IMR-90 (cell line): Measurements from ENCODE around the gene CCNI2. TPM values are rescaled to one million over a fixed set of nuclear protein-coding genes. Genes with fewer than 3 reads are reported as not detected.
A peak's percentile ranks its signal among the peaks of the same experiment; 100 is the strongest.

Source experiments
- ATAC-seq: fragments of 200-7000 bp; cut with Tn5 transposase; 2 replicates; pipeline ENCODE4 v1.9.1; 2020; ENCODE audit warnings: low read depth, mild to moderate bottlenecking, moderate library complexity
- BruUV-seq: library from RNA; stranded (reverse); fragments of 400-500 nt; replicated peaks from 2 replicates; lab custom pipeline; 2021; lab: Mats Ljungman, UMichigan
- CTCF ChIA-PET: fragments of 300-600 bp; formaldehyde crosslinking; extraction: SDS; loops from one replicate; lab custom pipeline; 2021; ENCODE audit warnings: antibody characterized with exemption; lab: Yijun Ruan, JAX
- POLR2A ChIA-PET: fragments of 300-600 bp; sonication (Branson Sonifier 250); formaldehyde crosslinking; loops from one replicate; lab custom pipeline; 2022; ENCODE audit warnings: antibody characterized with exemption; ENCODE audit not compliant: unreplicated experiment; lab: Charles Lee
- DNase-seq: peaks from one replicate; pipeline ENCODE4 v3.0.0; 2013
- H2AFZ ChIP-seq: replicated peaks from 2 replicates; pipeline ENCODE3; 2013; ENCODE audit warnings: low read length, mild to moderate bottlenecking; ENCODE audit not compliant: poor library complexity
- H2AK5ac ChIP-seq: 2 replicates; pipeline ENCODE4 v1.6.1; 2013; ENCODE audit warnings: low read depth, low read length, inconsistent platforms
- H2AK9ac ChIP-seq: replicated peaks from 2 replicates; pipeline ENCODE3; 2013; ENCODE audit warnings: mild to moderate bottlenecking, low read depth, low read length, moderate library complexity; ENCODE audit not compliant: poor library complexity
- H2BK120ac ChIP-seq: 2 replicates; pipeline ENCODE4 v1.6.1; 2013; ENCODE audit warnings: low read depth, low read length, inconsistent platforms
- H2BK15ac ChIP-seq: 3 replicates; pipeline ENCODE4 v1.6.1; 2013; ENCODE audit warnings: low read depth, low read length, inconsistent platforms
- H2BK20ac ChIP-seq: 2 replicates; pipeline ENCODE4 v1.6.1; 2013; ENCODE audit warnings: low read depth, mild to moderate bottlenecking, inconsistent platforms, low read length, moderate library complexity
- H2BK5ac ChIP-seq: 2 replicates; pipeline ENCODE4 v1.6.1; 2013; ENCODE audit warnings: mild to moderate bottlenecking, low read depth, low read length, inconsistent platforms; ENCODE audit not compliant: poor library complexity, severe bottlenecking
- H3K14ac ChIP-seq: replicated peaks from 2 replicates; pipeline ENCODE4 v1.6.1; 2013; ENCODE audit warnings: low read depth, low read length, inconsistent platforms
- H3K18ac ChIP-seq: 2 replicates; pipeline ENCODE4 v1.6.1; 2013; ENCODE audit warnings: low read depth, low read length, control low read depth
- H3K23ac ChIP-seq: 2 replicates; pipeline ENCODE4 v1.6.1; 2013; ENCODE audit warnings: low read depth, low read length, inconsistent platforms
- H3K27ac ChIP-seq: 2 replicates; pipeline ENCODE4 v1.5.1; 2013; ENCODE audit warnings: mild to moderate bottlenecking, control low read depth, low read length; ENCODE audit not compliant: insufficient read depth
- H3K27me3 ChIP-seq: 2 replicates; pipeline ENCODE4 v1.6.1; 2013; ENCODE audit warnings: low read length; ENCODE audit not compliant: control insufficient read depth, insufficient read depth
- H3K36me3 ChIP-seq: 2 replicates; pipeline ENCODE4 v1.6.1; 2013; ENCODE audit warnings: low read length, mixed read lengths; ENCODE audit not compliant: control insufficient read depth, insufficient read depth
- H3K4ac ChIP-seq: 2 replicates; pipeline ENCODE4 v1.6.1; 2013; ENCODE audit warnings: low read depth, low read length, inconsistent platforms
- H3K4me1 ChIP-seq: 2 replicates; pipeline ENCODE4 v1.6.1; 2013; ENCODE audit warnings: low read length, mixed read lengths; ENCODE audit not compliant: control insufficient read depth, insufficient read depth
- H3K4me2 ChIP-seq: 2 replicates; pipeline ENCODE4 v1.6.1; 2013; ENCODE audit warnings: low read depth, mild to moderate bottlenecking, control low read depth, low read length, moderate library complexity
- H3K4me3 ChIP-seq: 2 replicates; pipeline ENCODE4 v1.5.1; 2013; ENCODE audit warnings: low read depth, mild to moderate bottlenecking, control low read depth, low read length, moderate library complexity; ENCODE audit not compliant: insufficient read depth
- H3K56ac ChIP-seq: 2 replicates; pipeline ENCODE4 v1.6.1; 2013; ENCODE audit warnings: low read length, inconsistent platforms; ENCODE audit not compliant: insufficient read depth; ENCODE audit errors: extremely low read depth
- H3K79me1 ChIP-seq, 2 experiments: 2 replicates each; pipeline ENCODE4 v1.6.1; 2013; ENCODE audit warnings: low read length in 2 of 2, inconsistent platforms in 1 of 2, low read depth in 1 of 2
- H3K9ac ChIP-seq: 2 replicates; pipeline ENCODE4 v1.6.1; 2013; ENCODE audit warnings: low read depth, low read length, control low read depth
- H3K9me1 ChIP-seq: 2 replicates; pipeline ENCODE4 v1.6.1; 2013; ENCODE audit warnings: low read length, inconsistent platforms; ENCODE audit not compliant: insufficient read depth
- H3K9me3 ChIP-seq: 2 replicates; pipeline ENCODE4 v1.6.1; 2013; ENCODE audit warnings: low read length; ENCODE audit not compliant: control insufficient read depth, insufficient read depth
- H4K20me1 ChIP-seq: 2 replicates; pipeline ENCODE4 v1.6.1; 2013; ENCODE audit warnings: low read length, inconsistent platforms; ENCODE audit not compliant: insufficient read depth
- H4K5ac ChIP-seq: 2 replicates; pipeline ENCODE4 v1.6.1; 2013; ENCODE audit warnings: mild to moderate bottlenecking, low read depth, low read length, control low read depth
- H4K8ac ChIP-seq, 2 experiments: 2 replicates each; pipeline ENCODE4 v1.6.1; 2013; ENCODE audit warnings: low read depth in 2 of 2, low read length in 2 of 2, control low read depth in 1 of 2, inconsistent platforms in 1 of 2
- H4K91ac ChIP-seq: 2 replicates; pipeline ENCODE4 v1.6.1; 2013; ENCODE audit warnings: low read depth, low read length, inconsistent platforms; ENCODE audit not compliant: insufficient read depth
- FOS ChIP-seq: fragments of 150-350 bp; IDR thresholded peaks from 2 replicates; pipeline ENCODE4 v1.6.1; 2016; ENCODE audit warnings: low read depth, low read length
- MAFK ChIP-seq: IDR thresholded peaks from 2 replicates; pipeline ENCODE4 v1.6.1; 2012; ENCODE audit warnings: low read depth, low read length, improper control_type of control experiment
- MXI1 ChIP-seq: IDR thresholded peaks from 2 replicates; pipeline ENCODE4 v1.6.1; 2012; ENCODE audit warnings: low read depth, mild to moderate bottlenecking, low read length, moderate library complexity, borderline replicate concordance
- SMC3 ChIP-seq: fragments of 150-350 bp; IDR thresholded peaks from 2 replicates; pipeline ENCODE4 v1.6.1; 2016; ENCODE audit warnings: low read depth, mild to moderate bottlenecking, antibody characterized with exemption, low read length, moderate library complexity
- WGBS, 2 experiments: methylation state at CpG; one replicate each; pipeline versions ENCODE4 v1.1.5 to v1.1.7; 2013; ENCODE audit warnings: missing lambda C conversion rate in 2 of 2; ENCODE audit not compliant: insufficient read length in 1 of 2; ENCODE audit errors: extremely low coverage in 2 of 2; 5-methylcytosine and 5-hydroxymethylcytosine counted together
- dilution Hi-C: fragments of 300-500 bp; cut with HindIII; formaldehyde crosslinking; loops from one replicate; pipeline ENCODE4 v1.14.3; 2018; ENCODE audit warnings: low sequenced_read_pairs; ENCODE audit not compliant: unreplicated experiment
- in situ Hi-C: fragments of 300-500 bp; cut with MboI; formaldehyde crosslinking; loops from 3 replicates; pipeline ENCODE4 v1.14.3; 2019; ENCODE audit warnings: low sequenced_read_pairs, inconsistent platforms, mixed read lengths
- intact Hi-C: fragments of 100-400 bp; cut with micrococcal nuclease; formaldehyde crosslinking; loops from 2 replicates; pipeline ENCODE4 v1.10.0; 2022
- polyA plus RNA-seq, 3 experiments: library from polyadenylated mRNA; depleted of rRNA; stranded (reverse); fragments of >200 nt; gene quantifications; 2 replicates each; pipeline ENCODE4 v1.2.3, GENCODE V29; 2012; ENCODE audit warnings: low replicate concordance in 1 of 3
- total RNA-seq: library from RNA; depleted of rRNA; stranded (reverse); fragments of >200 nt; gene quantifications from 2 replicates; pipeline ENCODE4 v1.2.3, GENCODE V29; 2012

CCNI2 gene
- total and polyA plus RNA-seq, 2 of the 4 experiments (the other 2 are of a cell fraction): not detected

GRCh38 chr5:132718544-132719312 is 28.5 kb upstream of the CCNI2 start:
- Histone ChIP-seq H3K36me3 (peaks cover 3% of the 10 kb centered on the region), H3K27me3 (no peaks in the 10 kb centered on the region), H3K14ac (no peak overlapping the region), H2BK5ac (no peak overlapping the region), H2BK120ac (no peak overlapping the region), H2AK5ac (no peak overlapping the region), H3K56ac (no peak overlapping the region), H4K5ac (no peak overlapping the region), H3K23ac (no peak overlapping the region), H3K27ac (no peak overlapping the region), H2AK9ac (no peak overlapping the region), H2BK20ac (no peak overlapping the region), H3K79me1 (no peaks in the 10 kb centered on the region), H4K20me1 (no peaks in the 10 kb centered on the region), H3K4ac (no peak overlapping the region), H2AFZ (no peak overlapping the region), H3K4me1 (no peaks in the 10 kb centered on the region), H3K9me3 (no peaks in the 10 kb centered on the region), H3K4me2 (no peak overlapping the region), H2BK15ac (no peak overlapping the region), H4K8ac (no peak overlapping the region), H4K91ac (no peak overlapping the region), H3K9ac (no peak overlapping the region), H3K9me1 (no peaks in the 10 kb centered on the region), H3K4me3 (no peak overlapping the region), H3K18ac (no peak overlapping the region)
- no peak for DNase-seq
- 100% methylated on average over 1 of the region's 5 CpGs; no CpG with 5 or more reads in 1 of the 2 experiments for WGBS, 2 experiments
- in situ Hi-C loops: loop anchor here (10.0 kb wide), 2 partner anchors 194 to 334 kb away; no protein-coding TSS in a partner anchor
- dilution Hi-C loops: no loop called here
- CTCF ChIA-PET: no interaction called here
- TF ChIP-seq MXI1 (no peak), FOS (no peak), SMC3 (no peak), MAFK (0 out of 2 replicates have a peak, but pooled peaks have one; percentile 6)
- intact Hi-C loops: loop anchor here (5.0 kb wide), 1 partner anchor 81 kb away; no protein-coding TSS in a partner anchor
- ATAC-seq: no peak
- BruUV-seq: no TSS peak
- POLR2A ChIA-PET: no interaction called here
